Measurements from ENCODE around the gene SUN1. TPM values are rescaled to one million over a fixed set of nuclear protein-coding genes. Genes with fewer than 3 reads are reported as not detected.
"Not testable (repeated sequence)": the region's sequence is repeated elsewhere in the genome, so short reads cannot be mapped to it uniquely, and the experiment has no call there.

SUN1 gene
- total RNA-seq, 1 donor from 2014 or later = 121 TPM

GRCh38 chr7:843230-843629 is 11.0 kb downstream of the SUN1 start:
- DNase-seq (ENCODE audit: extremely low spot score, unreplicated experiment) = no peak
- H3K27ac Mint-ChIP-seq = no peak overlapping the region
- H3K4me3 Mint-ChIP-seq = no peak overlapping the region
- H3K4me1 Mint-ChIP-seq (ENCODE audit: unreplicated experiment) = peaks cover 12% of the 10 kb centered on the region
- peaks cover 18% of the 10 kb centered on the region for H3K36me3 Mint-ChIP-seq
- H3K9me3 Mint-ChIP-seq = no peaks in the 10 kb centered on the region
- TF ChIP-seq CTCF (conservative IDR thresholded peaks at IDR 0.05) = no peak
- H3K27me3 Mint-ChIP-seq = no peaks in the 10 kb centered on the region

DNA sequence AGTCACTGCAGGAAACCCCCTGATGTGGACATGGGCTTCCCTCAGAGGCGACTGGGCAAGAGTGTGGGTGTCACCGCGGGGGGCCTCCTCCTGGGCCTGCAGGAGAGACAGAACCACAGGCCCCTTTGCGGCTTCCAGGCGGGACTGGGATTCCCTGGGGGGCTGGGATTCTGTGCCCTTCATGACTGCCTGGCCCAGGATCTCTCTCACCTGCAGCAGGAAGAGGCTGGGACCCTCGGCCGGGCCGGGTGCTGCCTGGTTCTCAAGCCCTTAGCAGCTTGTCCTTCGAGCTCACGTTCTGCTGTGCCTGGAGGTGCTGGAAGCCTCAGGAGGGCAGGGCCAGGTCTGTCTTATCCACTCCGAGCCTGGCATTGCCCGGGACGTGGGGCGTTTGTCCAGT is 11.8 kb downstream of the SUN1 start:
- no peak for TF ChIP-seq CTCF (conservative IDR thresholded peaks at IDR 0.05)
- Mint-ChIP-seq H3K9me3 (no peaks in the 10 kb centered on the region), H3K4me1 (ENCODE audit: unreplicated experiment) (peaks cover 12% of the 10 kb centered on the region), H3K27ac (no peak overlapping the region), H3K4me3 (no peak overlapping the region), H3K36me3 (peaks cover 23% of the 10 kb centered on the region), H3K27me3 (no peaks in the 10 kb centered on the region)
- no peak for DNase-seq (ENCODE audit: extremely low spot score, unreplicated experiment)

DNA sequence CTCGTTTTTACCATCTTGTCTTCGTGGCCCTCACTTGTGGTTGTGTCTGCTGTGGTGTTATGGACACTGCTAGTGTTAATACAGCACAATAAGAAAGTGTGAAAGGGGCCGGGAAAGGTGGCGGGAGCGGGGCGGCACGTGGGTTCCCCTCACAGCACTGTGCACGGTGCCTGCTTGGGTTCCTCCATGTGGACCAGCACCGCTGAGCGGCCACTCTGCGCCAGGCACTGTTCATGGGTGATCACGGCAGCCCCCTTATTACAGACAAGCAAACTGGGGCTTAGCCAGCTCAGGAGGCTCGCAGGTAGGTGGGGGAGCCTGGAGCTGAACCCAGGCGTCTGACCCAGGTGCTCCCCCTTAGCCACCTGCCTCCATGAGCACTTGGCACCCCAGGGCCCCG is 12.2 kb downstream of the SUN1 start:
- no peak for TF ChIP-seq CTCF (conservative IDR thresholded peaks at IDR 0.05)
- no peak overlapping the region for H3K27ac Mint-ChIP-seq
- H3K4me3 Mint-ChIP-seq = no peak overlapping the region

DNA sequence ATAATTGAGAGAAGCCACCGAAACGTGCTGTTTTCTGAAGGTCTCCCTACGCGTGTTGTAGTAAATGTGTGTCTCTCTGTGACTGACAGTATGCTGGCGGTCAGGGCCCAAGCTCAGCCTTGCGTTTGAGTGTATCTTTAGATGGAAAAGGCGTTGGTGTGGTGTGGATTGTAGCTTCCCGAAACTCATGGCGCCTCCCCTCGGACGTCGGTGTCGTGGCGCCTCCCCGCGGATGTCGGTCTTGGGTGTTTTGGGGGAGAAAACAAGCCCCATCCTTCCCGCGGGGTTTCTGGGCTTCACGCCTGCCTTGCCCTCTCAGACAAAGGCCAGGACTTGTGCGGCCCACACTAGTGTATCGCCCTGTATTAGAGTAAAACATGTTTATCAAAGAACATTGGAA is 12.8 kb downstream of the SUN1 start:
- no peak for DNase-seq (ENCODE audit: extremely low spot score, unreplicated experiment)
- peaks cover 29% of the 10 kb centered on the region for H3K36me3 Mint-ChIP-seq
- peaks cover 12% of the 10 kb centered on the region for H3K4me1 Mint-ChIP-seq (ENCODE audit: unreplicated experiment)
- no peaks in the 10 kb centered on the region for H3K27me3 Mint-ChIP-seq
- no peaks in the 10 kb centered on the region for H3K9me3 Mint-ChIP-seq
- no peak overlapping the region for H3K27ac Mint-ChIP-seq
- H3K4me3 Mint-ChIP-seq = no peak overlapping the region
- no peak for TF ChIP-seq CTCF (conservative IDR thresholded peaks at IDR 0.05)

More for the DNA sequence above, 12.2 kb downstream of the SUN1 start:
- H3K4me1 Mint-ChIP-seq (ENCODE audit: unreplicated experiment) = peaks cover 12% of the 10 kb centered on the region
- no peaks in the 10 kb centered on the region for H3K9me3 Mint-ChIP-seq
- H3K36me3 Mint-ChIP-seq = peaks cover 27% of the 10 kb centered on the region
- no peaks in the 10 kb centered on the region for H3K27me3 Mint-ChIP-seq
- DNase-seq (ENCODE audit: extremely low spot score, unreplicated experiment) = no peak

DNA sequence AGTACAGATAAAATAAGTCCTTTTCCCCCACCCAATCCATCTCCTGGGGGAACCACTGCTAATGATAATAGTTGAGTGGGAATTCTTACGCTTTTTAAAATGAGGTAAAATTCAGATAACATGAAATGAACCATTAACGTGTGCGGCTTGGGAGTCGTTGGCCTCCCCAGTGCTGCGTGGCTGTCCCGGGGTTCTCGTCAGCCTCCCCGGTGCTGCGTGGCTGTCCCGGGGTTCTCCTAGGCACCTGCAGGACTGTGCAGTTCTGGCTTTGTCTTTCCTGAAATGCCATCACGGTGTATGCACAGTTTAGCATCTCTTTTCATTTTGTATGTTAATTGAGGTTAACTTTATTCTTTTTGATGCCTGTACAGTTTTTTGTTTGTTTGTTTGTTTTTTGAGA is 13.5 kb downstream of the SUN1 start:
- H3K27me3 Mint-ChIP-seq = no peaks in the 10 kb centered on the region
- DNase-seq (ENCODE audit: extremely low spot score, unreplicated experiment) = no peak
- H3K4me1 Mint-ChIP-seq (ENCODE audit: unreplicated experiment) = peaks cover 12% of the 10 kb centered on the region
- H3K36me3 Mint-ChIP-seq = peaks cover 29% of the 10 kb centered on the region
- no peak for TF ChIP-seq CTCF (conservative IDR thresholded peaks at IDR 0.05)
- no peak overlapping the region for H3K4me3 Mint-ChIP-seq
- no peak overlapping the region for H3K27ac Mint-ChIP-seq
- no peaks in the 10 kb centered on the region for H3K9me3 Mint-ChIP-seq

DNA sequence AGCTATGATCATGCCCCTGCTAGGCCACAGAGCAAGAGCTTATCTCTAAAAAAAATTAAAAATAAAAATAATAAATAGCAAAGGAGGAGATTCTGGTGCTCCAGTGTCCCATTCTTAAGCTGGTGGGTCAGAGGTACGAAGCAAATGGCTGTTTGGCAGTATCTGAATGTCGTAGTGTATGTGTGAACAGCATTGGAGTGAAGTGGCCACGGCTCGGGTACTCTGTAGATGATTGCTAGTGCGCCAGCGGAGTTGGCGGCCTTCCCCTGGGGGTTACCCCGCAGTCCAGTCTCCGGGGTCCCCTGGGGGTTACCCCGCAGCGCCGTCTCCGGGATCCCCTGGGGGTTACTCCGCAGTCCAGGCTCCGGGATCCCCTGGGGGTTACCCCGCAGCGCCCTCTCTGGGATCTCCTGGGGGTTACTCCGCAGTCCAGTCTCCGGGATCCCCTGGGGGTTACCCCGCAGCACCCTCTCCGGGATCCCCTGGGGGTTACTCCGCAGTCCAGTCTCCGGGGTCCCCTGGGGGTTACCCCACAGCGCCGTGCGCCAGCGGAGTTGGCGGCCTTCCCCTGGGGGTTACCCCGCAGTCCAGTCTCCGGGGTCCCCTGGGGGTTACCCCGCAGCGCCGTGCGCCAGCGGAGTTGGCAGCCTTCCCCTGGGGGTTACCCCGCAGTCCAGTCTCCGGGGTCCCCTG is 14.8 kb downstream of the SUN1 start:
- DNase-seq (ENCODE audit: extremely low spot score, unreplicated experiment); H3K4me1 Mint-ChIP-seq (ENCODE audit: unreplicated experiment); H3K27ac Mint-ChIP-seq; H3K27me3 Mint-ChIP-seq; H3K9me3 Mint-ChIP-seq; H3K4me3 Mint-ChIP-seq: not testable (repeated sequence)
- peaks cover 27% of the 10 kb centered on the region for H3K36me3 Mint-ChIP-seq

- not testable (repeated sequence) for H3K4me3 Mint-ChIP-seq; H3K27me3 Mint-ChIP-seq; DNase-seq (ENCODE audit: extremely low spot score, unreplicated experiment); H3K9me3 Mint-ChIP-seq; H3K4me1 Mint-ChIP-seq (ENCODE audit: unreplicated experiment); H3K27ac Mint-ChIP-seq
- peaks cover 25% of the 10 kb centered on the region for H3K36me3 Mint-ChIP-seq
Measured at GRCh38 chr7:847728-848127, 15.5 kb downstream of the SUN1 start.
